CD4-positive, alpha-beta T cell treated with Interleukin-21 for 1 hour (primary cell): Measurements from ENCODE around the gene TOP1.

Experiments
- DNase-seq: peaks from one replicate; pipeline ENCODE4 v3.0.0-alpha.2; 2020

Gene TOP1

DNA sequence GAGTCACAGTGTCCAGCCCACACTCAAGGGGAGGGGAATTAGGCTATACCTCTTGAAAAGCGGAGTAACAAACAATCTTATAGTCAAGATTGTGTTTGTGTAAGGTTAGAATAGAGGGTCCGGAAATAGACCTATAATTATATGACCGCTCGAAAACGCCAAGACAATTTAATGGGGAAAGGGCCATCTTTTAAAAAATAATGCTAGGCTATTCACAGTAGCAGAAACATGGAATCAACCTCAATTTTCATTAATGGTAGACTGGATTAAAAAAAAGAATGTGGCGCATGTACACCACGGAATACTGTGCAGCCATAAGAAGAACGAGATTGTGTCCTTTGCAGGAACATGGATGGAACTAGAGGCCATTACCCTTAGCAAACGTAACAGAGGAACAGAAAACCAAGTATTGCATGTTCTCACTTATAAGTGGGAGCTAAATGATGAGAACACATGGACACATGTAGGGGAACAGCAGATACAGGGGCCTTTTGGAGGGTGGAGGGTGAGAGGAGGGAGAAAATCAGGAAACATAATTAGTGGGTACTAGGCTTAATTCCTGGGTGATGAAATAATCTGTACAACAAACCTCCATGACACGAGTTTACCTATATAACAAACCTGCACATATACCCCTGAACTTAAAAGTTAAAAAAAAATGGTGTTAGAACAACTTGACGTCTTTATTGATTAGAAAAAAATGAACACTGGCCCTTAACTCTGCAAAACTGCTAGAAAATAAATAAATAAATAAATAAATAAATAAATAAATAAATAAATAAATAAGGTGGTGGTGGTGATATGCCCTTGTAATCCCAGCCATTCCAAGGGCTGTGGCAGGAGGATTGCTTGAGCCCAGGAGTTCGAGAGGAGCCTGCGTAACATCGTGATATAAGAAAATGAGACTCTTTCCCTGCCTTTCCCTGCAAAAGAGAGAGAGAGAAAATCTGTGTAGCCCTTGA, 30.3 kb downstream of the TOP1 start:
- DNase-seq = no peak

- DNase-seq = no peak
Measured at GRCh38 chr20:41061155-41061554, 32.5 kb downstream of the TOP1 start.

DNA sequence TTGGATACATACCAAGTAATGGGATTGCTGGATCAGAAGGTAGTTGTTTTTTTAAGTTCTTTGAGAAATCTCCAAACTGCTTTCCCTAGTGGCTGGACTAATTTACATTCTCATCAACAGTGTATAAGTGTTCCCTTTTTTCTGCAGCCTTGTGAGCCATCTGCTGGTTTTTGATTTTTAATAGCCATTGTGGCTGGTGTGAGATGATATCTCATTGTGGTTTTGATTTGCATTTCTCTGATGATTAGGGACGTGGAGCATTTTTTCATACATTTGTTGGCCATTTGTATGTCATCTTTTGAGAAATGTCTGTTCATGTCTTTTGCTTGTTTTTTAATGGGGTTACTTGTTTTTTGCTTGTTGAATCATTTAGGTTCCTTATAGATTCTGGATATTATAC, 34.8 kb downstream of the TOP1 start:
- DNase-seq = no peak

DNA sequence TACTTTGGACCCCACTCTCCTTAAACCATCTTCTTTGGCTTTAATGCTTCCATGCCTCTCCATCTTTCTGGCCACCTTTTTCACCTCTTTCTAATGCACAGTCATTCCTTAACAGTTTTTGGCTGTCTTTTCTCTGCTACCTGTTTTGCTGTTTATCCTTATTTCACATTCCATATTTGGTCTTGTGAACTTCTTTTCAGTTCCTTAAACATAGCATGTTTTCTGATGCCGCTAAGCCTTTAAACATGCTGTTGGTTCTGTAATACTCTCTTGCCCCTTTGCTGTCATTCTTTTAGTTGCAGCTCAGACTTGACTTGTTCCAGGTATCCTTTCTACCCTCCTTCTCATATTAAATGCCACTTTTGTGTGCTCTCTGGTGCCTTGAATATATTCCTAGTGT, 35.8 kb downstream of the TOP1 start:
- DNase-seq = no peak

DNA sequence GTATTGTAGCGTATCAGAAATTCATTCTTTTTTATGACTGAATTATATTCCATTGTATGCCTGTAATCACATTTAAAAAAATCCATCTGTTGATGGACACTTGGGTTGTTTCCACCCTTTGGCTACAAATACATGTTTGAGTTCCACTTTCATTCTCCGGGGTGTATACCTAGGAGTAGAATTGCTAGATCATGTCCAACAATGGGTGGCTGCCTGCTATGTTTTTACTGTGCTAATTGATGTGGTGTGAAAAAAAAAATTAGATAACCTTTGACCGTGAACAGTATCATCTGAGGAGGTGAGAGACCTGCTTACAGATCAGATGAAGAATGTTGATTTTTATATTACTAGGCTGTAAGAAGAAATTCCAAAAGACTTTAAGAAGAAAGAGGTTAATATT, 37.1 kb downstream of the TOP1 start:
- DNase-seq = no peak

DNA sequence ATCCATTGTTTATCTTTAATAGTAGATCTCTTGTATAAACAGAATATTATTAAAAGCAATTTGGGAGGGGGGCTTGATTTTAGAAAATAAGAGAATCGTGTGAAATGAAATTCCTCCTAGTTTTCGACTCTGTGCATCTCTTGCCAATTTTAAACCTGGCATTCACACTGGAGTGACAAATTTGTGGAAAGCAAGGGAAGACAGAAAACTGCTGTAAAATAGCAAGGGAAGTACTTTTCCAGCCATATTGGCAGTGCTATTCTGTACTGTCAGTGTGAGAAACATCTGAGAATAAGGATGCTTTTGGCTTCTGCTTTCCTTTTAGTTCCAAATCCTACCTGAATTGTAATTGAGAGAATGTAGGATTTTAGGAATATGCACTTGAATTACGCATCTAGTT, 40.2 kb downstream of the TOP1 start:
- DNase-seq = no peak

GRCh38 chr20:41072190-41072863, 43.7 kb downstream of the TOP1 start:
- DNase-seq = no peak

DNA sequence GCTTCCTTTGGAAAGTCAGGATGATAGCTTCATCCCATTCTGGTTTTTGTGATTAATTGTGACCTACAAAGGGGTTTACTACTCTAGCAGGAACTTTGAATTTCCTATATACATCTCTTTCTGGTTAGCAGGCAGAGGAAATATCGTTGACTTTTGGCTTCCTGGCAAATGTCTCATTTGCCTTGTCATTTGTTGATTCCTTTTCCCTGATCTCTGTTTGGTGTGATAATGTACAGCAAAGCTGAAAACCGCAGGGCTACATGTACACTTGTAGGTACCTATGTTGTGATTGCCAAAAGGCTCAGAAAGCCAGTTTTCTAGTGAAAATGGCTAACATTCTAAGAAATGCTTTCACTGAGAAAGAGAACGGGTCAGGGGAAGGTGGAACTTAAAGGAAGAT, 44.3 kb downstream of the TOP1 start:
- no peak for DNase-seq

GRCh38 chr20:41074441-41074840, 45.8 kb downstream of the TOP1 start:
- DNase-seq = no peak

DNA sequence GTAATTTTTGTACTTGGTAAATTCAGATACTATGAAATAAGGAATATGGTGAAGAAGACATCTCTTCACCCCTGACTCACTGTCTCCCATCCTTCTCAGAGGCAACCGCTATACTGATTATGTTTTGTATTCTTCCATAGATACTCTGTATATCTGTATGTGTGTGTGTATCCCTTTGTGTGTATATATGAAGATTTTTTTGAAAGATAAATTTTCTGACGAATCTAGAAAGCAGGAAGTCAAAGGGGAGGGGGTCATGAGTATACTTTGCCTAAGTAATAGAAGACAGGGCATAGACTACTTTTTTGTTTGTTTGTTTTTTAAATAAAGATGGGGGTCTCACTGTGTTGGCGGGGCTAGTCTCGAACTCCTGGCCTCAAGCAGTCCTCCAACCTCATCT, 48.2 kb downstream of the TOP1 start:
- no peak for DNase-seq

DNA sequence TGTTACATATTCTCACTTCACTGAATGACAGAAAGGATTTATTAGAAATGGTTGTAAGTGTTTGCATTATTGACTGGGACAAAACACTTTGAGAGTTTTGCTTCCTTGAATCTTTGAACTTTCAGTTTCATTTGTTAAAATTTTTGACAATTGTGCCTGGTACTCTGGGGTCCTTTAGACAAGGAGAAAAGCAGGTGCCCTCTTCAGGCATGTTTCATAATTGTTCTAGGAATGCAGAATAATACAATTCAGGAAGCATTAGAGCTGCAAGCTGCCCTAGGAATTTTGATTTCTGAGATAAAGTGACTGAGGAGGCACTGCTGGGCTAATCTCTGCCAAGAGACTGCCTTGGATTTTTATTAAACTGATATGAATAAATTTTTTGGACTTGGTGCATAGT, 49.7 kb downstream of the TOP1 start:
- peak; percentile 33 for DNase-seq

DNA sequence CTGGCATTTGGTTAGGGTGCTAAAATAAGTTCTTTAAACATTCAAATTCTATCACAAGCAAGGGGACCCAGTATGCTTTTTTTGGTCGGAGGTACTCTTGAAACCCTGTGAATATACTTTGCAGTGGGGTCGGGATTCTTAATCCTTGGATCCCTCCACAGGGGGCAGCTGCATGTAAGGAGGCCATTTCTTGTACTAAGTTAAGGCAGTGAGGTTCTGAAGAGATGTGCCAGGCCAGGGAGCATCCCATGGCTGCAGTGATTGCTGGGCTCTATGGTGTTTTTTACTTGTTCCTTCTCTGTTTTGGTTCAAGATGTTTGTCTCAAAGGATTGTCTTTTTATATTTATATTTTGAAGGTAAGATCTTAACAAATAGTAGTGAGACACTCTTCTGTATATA, 50.4 kb downstream of the TOP1 start:
- no peak for DNase-seq

- DNase-seq = no peak
Measured at GRCh38 chr20:41080866-41081265, 52.2 kb downstream of the TOP1 start.

GRCh38 chr20:41081276-41081814, 52.7 kb downstream of the TOP1 start:
- DNase-seq = no peak

DNA sequence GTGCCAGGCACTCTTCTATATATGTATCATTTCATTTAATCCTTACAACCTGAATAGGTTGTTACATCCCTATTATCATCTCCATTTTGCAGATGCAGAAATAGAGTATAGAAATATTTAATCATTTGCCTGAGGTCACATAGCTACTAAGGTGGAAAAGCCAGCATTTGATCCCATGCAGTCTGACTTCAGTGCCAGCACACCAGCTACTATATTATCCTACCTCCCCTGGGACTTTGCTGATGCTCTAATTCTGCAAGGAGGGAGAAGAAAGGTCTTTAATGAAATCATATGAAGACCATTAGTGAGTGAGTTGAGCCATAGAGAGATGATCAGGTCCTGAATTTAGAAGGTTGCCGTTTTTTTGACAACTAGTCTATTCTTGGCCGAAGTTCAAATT, 53.7 kb downstream of the TOP1 start:
- no peak for DNase-seq

GRCh38 chr20:41085606-41086005, 57.0 kb downstream of the TOP1 start:
- DNase-seq = no peak

- no peak for DNase-seq
Measured at GRCh38 chr20:41086402-41087324, 58.0 kb downstream of the TOP1 start.

DNA sequence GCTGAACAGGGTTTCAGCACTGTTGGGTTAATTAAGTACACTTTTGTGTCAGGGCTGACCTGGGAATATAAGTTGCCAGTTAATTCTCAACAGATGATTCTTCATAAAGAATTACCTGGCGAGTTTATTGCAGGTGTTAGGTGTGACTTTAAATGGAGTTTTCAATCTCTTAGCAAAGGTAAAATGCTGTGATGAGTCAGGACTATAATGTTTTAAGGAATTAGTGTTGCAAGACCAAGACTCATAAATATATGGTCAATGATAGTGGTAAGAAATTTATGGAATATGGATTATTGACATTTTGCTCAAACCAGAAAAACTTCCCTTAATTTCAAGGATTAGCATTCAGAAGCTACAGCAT, 58.7 kb downstream of the TOP1 start:
- no peak for DNase-seq

DNA sequence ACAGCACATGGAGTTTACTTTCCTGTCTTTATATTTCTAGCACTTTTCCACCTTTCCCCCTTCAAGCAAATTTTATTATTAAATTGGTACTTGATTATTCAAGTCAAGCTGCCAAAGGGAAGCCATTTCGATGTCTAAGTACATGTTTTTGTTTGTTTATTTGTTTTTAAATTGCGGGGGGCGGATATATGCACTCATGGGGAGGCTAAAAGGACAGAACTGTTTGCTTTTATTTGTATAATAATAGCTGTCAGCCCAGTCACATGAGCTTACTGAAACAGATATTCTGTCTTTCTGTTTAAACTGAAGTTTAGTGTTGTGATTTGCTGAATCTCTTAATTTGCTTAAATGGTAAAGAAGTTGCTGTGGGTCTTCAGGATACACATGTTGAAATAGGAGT, 59.2 kb downstream of the TOP1 start:
- DNase-seq = no peak

DNA sequence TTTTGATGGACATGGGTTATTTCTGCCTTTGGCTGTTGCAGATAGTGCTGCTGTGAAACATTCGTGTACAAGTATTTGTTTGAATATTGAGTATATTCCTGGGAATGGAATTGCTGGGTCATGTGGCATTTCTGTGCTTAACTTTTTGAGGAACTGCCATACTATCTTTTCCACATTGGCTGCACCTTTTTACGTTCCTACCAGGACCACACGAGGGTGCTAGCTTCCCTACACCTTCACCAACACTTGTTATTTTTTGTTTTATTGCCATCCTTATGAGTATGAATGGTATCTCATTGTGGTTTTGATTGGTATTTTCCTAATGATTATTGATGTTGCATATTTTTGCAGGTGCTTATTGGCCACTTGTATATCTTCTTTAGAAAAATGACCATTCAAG, 60.9 kb downstream of the TOP1 start:
- no peak for DNase-seq

GRCh38 chr20:41091927-41092326, 63.3 kb downstream of the TOP1 start:
- DNase-seq = no peak

- no peak for DNase-seq
Measured at GRCh38 chr20:41094353-41095055, 65.9 kb downstream of the TOP1 start.
